Measurements from ENCODE around the gene NDUFAF8.

Gene NDUFAF8

GRCh38 chr17:81267390-81268067 lies 28.4 kb downstream of the NDUFAF8 start:
- peaks cover 8 to 73% of the 10 kb centered on the region in 2 donors for H3K36me3 ChIP-seq (replicated peaks in 1 of 2; ENCODE audit: control insufficient read depth in 2 of 2, insufficient read depth in 2 of 2, low read length in 2 of 2)
- H4K91ac ChIP-seq (ENCODE audit: low read depth, low read length, poor library complexity), result no peak overlapping the region
- no peak overlapping the region for H2AFZ ChIP-seq (ENCODE audit: low read length)
- peaks cover 2% of the 10 kb centered on the region for H3K79me1 ChIP-seq (ENCODE audit: low read depth, low read length)
- H3K27me3 ChIP-seq (ENCODE audit: control insufficient read depth in 3 of 3, insufficient read depth in 3 of 3, low read depth in 1 of 3, low read length in 3 of 3), result no peaks in the 10 kb centered on the region
- no peak overlapping the region for H2AK5ac ChIP-seq (ENCODE audit: low read depth, low read length)
- H3K4me2 ChIP-seq (ENCODE audit: insufficient read depth, low read length, poor library complexity, severe bottlenecking), result no peak overlapping the region
- no peak overlapping the region for H2BK15ac ChIP-seq (ENCODE audit: low read length)
- H3K14ac ChIP-seq (ENCODE audit: low read length), result no peak overlapping the region
- H2BK12ac ChIP-seq (ENCODE audit: low read length), result no peak overlapping the region
- no CpG with 5 or more reads among the region's 6 CpGs for WGBS, 2 donors (ENCODE audit: extremely low coverage in 2 of 2, insufficient read length in 2 of 2, insufficient replicate concordance in 1 of 2)
- H3K9ac ChIP-seq (ENCODE audit: low read depth, low read length, poor library complexity), result no peak overlapping the region
- peak overlapping the region; percentile 57 for H3K23ac ChIP-seq (ENCODE audit: low read depth, low read length, poor library complexity)
- H3K4ac ChIP-seq (ENCODE audit: low read length), result no peak overlapping the region
- H3K9me3 ChIP-seq (replicated peaks in 1 of 2; ENCODE audit: control insufficient read depth in 2 of 2, insufficient read depth in 1 of 2, low read depth in 1 of 2, low read length in 2 of 2), result peaks cover 0 to 2% of the 10 kb centered on the region in 2 donors
- H3K18ac ChIP-seq (ENCODE audit: low read length), result no peak overlapping the region
- peaks cover 0 to 2% of the 10 kb centered on the region in 2 donors for H3K4me1 ChIP-seq (ENCODE audit: control insufficient read depth in 2 of 2, insufficient read depth in 1 of 2, low read depth in 1 of 2, low read length in 2 of 2)
- H2BK120ac ChIP-seq (ENCODE audit: low read depth, low read length), result no peak overlapping the region
- no peak overlapping the region for H2BK5ac ChIP-seq (ENCODE audit: low read length)
- no peak overlapping the region for H3K4me3 ChIP-seq (ENCODE audit: low read length in 2 of 2)
- H3K27ac ChIP-seq (replicated peaks; ENCODE audit: low read length), result no peak overlapping the region
- DNase-seq (ENCODE audit: low spot score), result no peak
- no peak overlapping the region for H4K8ac ChIP-seq (ENCODE audit: low read depth, low read length)

- no peak overlapping the region for H3K4me2 ChIP-seq (ENCODE audit: insufficient read depth, low read length, poor library complexity, severe bottlenecking)
- peaks cover 0 to 2% of the 10 kb centered on the region in 2 donors for H3K4me1 ChIP-seq (ENCODE audit: control insufficient read depth in 2 of 2, insufficient read depth in 1 of 2, low read depth in 1 of 2, low read length in 2 of 2)
- no peak overlapping the region for H2BK15ac ChIP-seq (ENCODE audit: low read length)
- H3K4me3 ChIP-seq (ENCODE audit: low read length in 2 of 2), result no peak overlapping the region
- H4K91ac ChIP-seq (ENCODE audit: low read depth, low read length, poor library complexity), result no peak overlapping the region
- no peak overlapping the region for H3K27ac ChIP-seq (replicated peaks; ENCODE audit: low read length)
- H3K4ac ChIP-seq (ENCODE audit: low read length), result no peak overlapping the region
- H2BK12ac ChIP-seq (ENCODE audit: low read length), result no peak overlapping the region
- no peak overlapping the region for H2BK120ac ChIP-seq (ENCODE audit: low read depth, low read length)
- no peak overlapping the region for H3K18ac ChIP-seq (ENCODE audit: low read length)
- no peak overlapping the region for H2AK5ac ChIP-seq (ENCODE audit: low read depth, low read length)
- no peaks in the 10 kb centered on the region for H3K79me1 ChIP-seq (ENCODE audit: low read depth, low read length)
- no CpG with 5 or more reads among the region's 18 CpGs for WGBS, 2 donors (ENCODE audit: extremely low coverage in 2 of 2, insufficient read length in 2 of 2, insufficient replicate concordance in 1 of 2)
- DNase-seq (ENCODE audit: low spot score), result no peak
- H3K23ac ChIP-seq (ENCODE audit: low read depth, low read length, poor library complexity), result no peak overlapping the region
- H2BK5ac ChIP-seq (ENCODE audit: low read length), result no peak overlapping the region
- H3K27me3 ChIP-seq (ENCODE audit: control insufficient read depth in 3 of 3, insufficient read depth in 3 of 3, low read depth in 1 of 3, low read length in 3 of 3), result no peaks in the 10 kb centered on the region
- no peak overlapping the region for H2AFZ ChIP-seq (ENCODE audit: low read length)
- no peak overlapping the region for H4K8ac ChIP-seq (ENCODE audit: low read depth, low read length)
- peaks cover 0 to 2% of the 10 kb centered on the region in 2 donors for H3K9me3 ChIP-seq (replicated peaks in 1 of 2; ENCODE audit: control insufficient read depth in 2 of 2, insufficient read depth in 1 of 2, low read depth in 1 of 2, low read length in 2 of 2)
- no peak overlapping the region for H3K9ac ChIP-seq (ENCODE audit: low read depth, low read length, poor library complexity)
- no peak overlapping the region for H3K14ac ChIP-seq (ENCODE audit: low read length)
- peaks cover 11 to 86% of the 10 kb centered on the region in 2 donors for H3K36me3 ChIP-seq (replicated peaks in 1 of 2; ENCODE audit: control insufficient read depth in 2 of 2, insufficient read depth in 2 of 2, low read length in 2 of 2)
These were observed 31.2 kb downstream of the NDUFAF8 start for GRCh38 chr17:81270279-81270678.

GRCh38 chr17:81271226-81271625 lies 32.1 kb downstream of the NDUFAF8 start:
- H3K27ac ChIP-seq (replicated peaks; ENCODE audit: low read length), result no peak overlapping the region
- no peak overlapping the region for H4K8ac ChIP-seq (ENCODE audit: low read depth, low read length)
- H4K91ac ChIP-seq (ENCODE audit: low read depth, low read length, poor library complexity), result no peak overlapping the region
- H3K4me3 ChIP-seq (ENCODE audit: low read length in 2 of 2), result no peak overlapping the region
- no peak overlapping the region for H2BK5ac ChIP-seq (ENCODE audit: low read length)
- H2AFZ ChIP-seq (ENCODE audit: low read length), result no peak overlapping the region
- WGBS, 2 donors (ENCODE audit: extremely low coverage in 2 of 2, insufficient read length in 2 of 2, insufficient replicate concordance in 1 of 2), result no CpG with 5 or more reads among the region's 12 CpGs
- H3K4me2 ChIP-seq (ENCODE audit: insufficient read depth, low read length, poor library complexity, severe bottlenecking), result no peak overlapping the region
- no peaks in the 10 kb centered on the region for H3K27me3 ChIP-seq (ENCODE audit: control insufficient read depth in 3 of 3, insufficient read depth in 3 of 3, low read depth in 1 of 3, low read length in 3 of 3)
- no peak overlapping the region for H3K14ac ChIP-seq (ENCODE audit: low read length)
- peaks cover 11 to 84% of the 10 kb centered on the region in 2 donors for H3K36me3 ChIP-seq (replicated peaks in 1 of 2; ENCODE audit: control insufficient read depth in 2 of 2, insufficient read depth in 2 of 2, low read length in 2 of 2)
- H2AK5ac ChIP-seq (ENCODE audit: low read depth, low read length), result no peak overlapping the region
- DNase-seq (ENCODE audit: low spot score), result no peak
- no peak overlapping the region for H3K18ac ChIP-seq (ENCODE audit: low read length)
- H3K9me3 ChIP-seq (replicated peaks in 1 of 2; ENCODE audit: control insufficient read depth in 2 of 2, insufficient read depth in 1 of 2, low read depth in 1 of 2, low read length in 2 of 2), result peaks cover 0 to 2% of the 10 kb centered on the region in 2 donors
- no peak overlapping the region for H2BK120ac ChIP-seq (ENCODE audit: low read depth, low read length)
- no peak overlapping the region for H3K4ac ChIP-seq (ENCODE audit: low read length)
- no peak overlapping the region for H3K9ac ChIP-seq (ENCODE audit: low read depth, low read length, poor library complexity)
- no peak overlapping the region for H2BK15ac ChIP-seq (ENCODE audit: low read length)
- peaks cover 0 to 2% of the 10 kb centered on the region in 2 donors for H3K4me1 ChIP-seq (ENCODE audit: control insufficient read depth in 2 of 2, insufficient read depth in 1 of 2, low read depth in 1 of 2, low read length in 2 of 2)
- H3K23ac ChIP-seq (ENCODE audit: low read depth, low read length, poor library complexity), result no peak overlapping the region
- H3K79me1 ChIP-seq (ENCODE audit: low read depth, low read length), result no peaks in the 10 kb centered on the region
- no peak overlapping the region for H2BK12ac ChIP-seq (ENCODE audit: low read length)

- Histone ChIP-seq H2AFZ (ENCODE audit: low read length) (no peak overlapping the region), H3K4me3 (ENCODE audit: low read length in 2 of 2) (no peak overlapping the region), H3K27ac (replicated peaks; ENCODE audit: low read length) (no peak overlapping the region), H3K9me3 (replicated peaks in 1 of 2; ENCODE audit: control insufficient read depth in 2 of 2, insufficient read depth in 1 of 2, low read depth in 1 of 2, low read length in 2 of 2) (peaks cover 0 to 2% of the 10 kb centered on the region in 2 donors), H3K79me1 (ENCODE audit: low read depth, low read length) (no peaks in the 10 kb centered on the region), H2BK120ac (ENCODE audit: low read depth, low read length) (no peak overlapping the region), H3K4me2 (ENCODE audit: insufficient read depth, low read length, poor library complexity, severe bottlenecking) (no peak overlapping the region), H4K91ac (ENCODE audit: low read depth, low read length, poor library complexity) (no peak overlapping the region), H3K36me3 (replicated peaks in 1 of 2; ENCODE audit: control insufficient read depth in 2 of 2, insufficient read depth in 2 of 2, low read length in 2 of 2) (peaks cover 14 to 86% of the 10 kb centered on the region in 2 donors), H2BK15ac (ENCODE audit: low read length) (no peak overlapping the region), H4K8ac (ENCODE audit: low read depth, low read length) (no peak overlapping the region), H3K27me3 (ENCODE audit: control insufficient read depth in 3 of 3, insufficient read depth in 3 of 3, low read depth in 1 of 3, low read length in 3 of 3) (no peaks in the 10 kb centered on the region), H3K14ac (ENCODE audit: low read length) (no peak overlapping the region), H3K23ac (ENCODE audit: low read depth, low read length, poor library complexity) (no peak overlapping the region), H3K9ac (ENCODE audit: low read depth, low read length, poor library complexity) (no peak overlapping the region), H2BK5ac (ENCODE audit: low read length) (no peak overlapping the region), H3K18ac (ENCODE audit: low read length) (no peak overlapping the region), H2AK5ac (ENCODE audit: low read depth, low read length) (no peak overlapping the region), H3K4ac (ENCODE audit: low read length) (no peak overlapping the region), H3K4me1 (ENCODE audit: control insufficient read depth in 2 of 2, insufficient read depth in 1 of 2, low read depth in 1 of 2, low read length in 2 of 2) (peaks cover 0 to 2% of the 10 kb centered on the region in 2 donors), H2BK12ac (ENCODE audit: low read length) (no peak overlapping the region)
- no peak for DNase-seq (ENCODE audit: low spot score)
- no CpG with 5 or more reads among the region's 12 CpGs for WGBS, 2 donors (ENCODE audit: extremely low coverage in 2 of 2, insufficient read length in 2 of 2, insufficient replicate concordance in 1 of 2)
These were observed 33.5 kb downstream of the NDUFAF8 start for GRCh38 chr17:81272616-81273015.
